VCaP (cell line): Measurements from ENCODE around the gene NODAL.

ENCODE experiments used
- H3K27ac ChIP-seq: fragments of 450-650 bp; 2 replicates; pipeline ENCODE4 v1.5.1; 2017
- TF ChIP-seq, protein P1 (sequence below): fragments of 450-650 bp; conservative IDR thresholded peaks from 2 replicates; pipeline ENCODE4 v1.5.1; 2017; ENCODE audit warnings: mild to moderate bottlenecking, moderate library complexity

Gene NODAL

GRCh38 chr10:70455213-70455630 is 13.7 kb upstream of the NODAL start:
- H3K27ac ChIP-seq = no peak overlapping the region
- TF ChIP-seq, protein P1, sequence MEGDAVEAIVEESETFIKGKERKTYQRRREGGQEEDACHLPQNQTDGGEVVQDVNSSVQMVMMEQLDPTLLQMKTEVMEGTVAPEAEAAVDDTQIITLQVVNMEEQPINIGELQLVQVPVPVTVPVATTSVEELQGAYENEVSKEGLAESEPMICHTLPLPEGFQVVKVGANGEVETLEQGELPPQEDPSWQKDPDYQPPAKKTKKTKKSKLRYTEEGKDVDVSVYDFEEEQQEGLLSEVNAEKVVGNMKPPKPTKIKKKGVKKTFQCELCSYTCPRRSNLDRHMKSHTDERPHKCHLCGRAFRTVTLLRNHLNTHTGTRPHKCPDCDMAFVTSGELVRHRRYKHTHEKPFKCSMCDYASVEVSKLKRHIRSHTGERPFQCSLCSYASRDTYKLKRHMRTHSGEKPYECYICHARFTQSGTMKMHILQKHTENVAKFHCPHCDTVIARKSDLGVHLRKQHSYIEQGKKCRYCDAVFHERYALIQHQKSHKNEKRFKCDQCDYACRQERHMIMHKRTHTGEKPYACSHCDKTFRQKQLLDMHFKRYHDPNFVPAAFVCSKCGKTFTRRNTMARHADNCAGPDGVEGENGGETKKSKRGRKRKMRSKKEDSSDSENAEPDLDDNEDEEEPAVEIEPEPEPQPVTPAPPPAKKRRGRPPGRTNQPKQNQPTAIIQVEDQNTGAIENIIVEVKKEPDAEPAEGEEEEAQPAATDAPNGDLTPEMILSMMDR = no peak

GRCh38 chr10:70448236-70448635 is 6.8 kb upstream of the NODAL start:
- TF ChIP-seq, protein P1 = no peak
- H3K27ac ChIP-seq = no peak overlapping the region

DNA sequence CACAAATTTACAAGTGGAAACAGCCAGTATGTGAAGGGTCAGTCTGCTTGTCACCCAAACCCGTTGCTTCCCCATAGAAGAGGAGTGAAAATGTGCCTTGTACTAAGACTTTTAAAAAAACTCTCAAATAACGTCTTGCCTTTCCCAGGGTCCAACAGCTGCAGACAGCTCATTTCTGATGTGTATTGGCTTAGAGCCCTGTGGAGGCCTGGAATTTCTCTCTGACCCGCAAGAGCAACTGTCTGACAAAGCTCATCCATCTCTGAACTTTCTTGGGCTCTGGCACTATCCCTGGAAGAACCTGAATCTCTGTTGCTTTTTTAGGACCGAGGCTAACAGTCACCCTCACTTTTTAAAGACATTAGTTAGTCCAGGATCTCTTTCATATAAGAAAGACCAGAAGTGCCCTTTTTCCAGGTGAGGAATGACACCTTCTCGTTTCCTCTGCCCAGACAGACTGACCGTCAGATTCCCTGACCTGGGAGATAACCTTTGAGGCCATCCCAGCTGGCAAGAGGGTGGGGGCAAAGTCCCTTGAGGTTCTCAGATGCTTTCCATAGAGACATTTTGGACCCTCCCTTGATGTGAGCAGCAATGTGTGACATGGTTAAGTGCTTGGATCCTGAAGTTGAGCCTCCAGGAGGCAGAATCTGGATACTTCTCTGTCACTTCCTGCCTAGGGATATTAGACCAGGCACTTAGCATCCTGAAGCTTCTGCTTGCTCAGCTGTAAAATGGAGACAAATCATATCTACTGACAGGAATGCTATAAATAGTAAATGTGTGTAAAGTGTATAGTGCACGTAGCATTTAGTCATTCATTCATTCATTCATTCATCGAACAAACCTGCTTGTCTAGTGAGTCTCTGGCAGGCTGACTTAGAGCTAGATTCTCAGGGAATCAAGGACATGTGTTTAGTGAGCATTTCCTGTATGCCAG is 4.5 kb upstream of the NODAL start:
- H3K27ac ChIP-seq = no peak overlapping the region
- TF ChIP-seq, protein P1 = no peak

DNA sequence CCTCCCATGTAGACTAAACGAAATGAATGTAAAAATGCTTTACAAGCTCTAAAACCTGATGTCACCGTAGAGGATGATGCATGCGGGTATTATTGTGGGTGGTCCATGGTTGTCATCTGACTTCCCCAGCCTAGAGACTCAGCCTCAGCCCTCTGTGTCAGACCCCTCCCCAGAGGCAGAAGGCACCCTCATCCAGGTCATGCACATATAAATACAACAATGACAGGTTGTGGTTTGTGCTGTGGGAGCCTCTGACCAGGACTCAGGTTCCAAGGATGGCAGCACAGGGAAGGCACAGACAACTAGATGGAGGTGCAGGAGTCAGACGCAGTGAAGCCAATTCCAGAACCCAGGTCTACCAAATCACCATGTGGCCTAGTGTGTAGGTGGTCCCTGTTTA is 3.3 kb upstream of the NODAL start:
- no peak overlapping the region for H3K27ac ChIP-seq
- TF ChIP-seq, protein P1 = no peak

DNA sequence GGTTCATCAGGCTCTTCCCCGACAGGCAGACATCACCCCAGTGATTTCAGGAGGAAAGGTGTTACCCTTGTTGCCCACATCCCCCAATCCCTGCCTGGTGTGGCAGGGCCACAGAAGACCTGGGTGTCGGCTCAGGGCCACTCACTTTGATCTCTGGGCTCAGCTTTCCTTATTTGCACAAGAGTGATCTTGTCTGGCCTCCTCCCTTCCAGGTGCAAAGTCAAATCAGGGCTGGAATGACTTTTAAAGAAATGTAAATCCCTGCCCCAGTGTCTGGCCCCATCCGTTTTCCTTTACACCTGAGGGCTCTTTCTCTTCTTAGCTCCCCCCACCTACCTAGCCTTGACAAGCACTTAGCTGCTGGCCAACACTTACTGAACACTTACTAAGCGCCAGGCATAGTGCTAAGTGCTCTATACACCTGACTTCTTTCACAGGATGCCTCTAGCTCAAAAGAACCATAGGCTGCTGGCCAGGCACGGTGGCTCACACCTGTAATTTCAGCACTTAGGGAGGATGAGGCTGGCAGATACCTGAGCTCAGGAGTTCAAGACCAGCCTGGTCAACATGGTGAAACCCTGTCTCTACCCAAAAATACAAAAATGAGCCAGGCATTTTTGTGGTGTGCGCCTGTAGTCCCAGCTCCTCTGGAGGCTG is 979 bp upstream of the NODAL start:
- TF ChIP-seq, protein P1 = no peak
- H3K27ac ChIP-seq = no peak overlapping the region

DNA sequence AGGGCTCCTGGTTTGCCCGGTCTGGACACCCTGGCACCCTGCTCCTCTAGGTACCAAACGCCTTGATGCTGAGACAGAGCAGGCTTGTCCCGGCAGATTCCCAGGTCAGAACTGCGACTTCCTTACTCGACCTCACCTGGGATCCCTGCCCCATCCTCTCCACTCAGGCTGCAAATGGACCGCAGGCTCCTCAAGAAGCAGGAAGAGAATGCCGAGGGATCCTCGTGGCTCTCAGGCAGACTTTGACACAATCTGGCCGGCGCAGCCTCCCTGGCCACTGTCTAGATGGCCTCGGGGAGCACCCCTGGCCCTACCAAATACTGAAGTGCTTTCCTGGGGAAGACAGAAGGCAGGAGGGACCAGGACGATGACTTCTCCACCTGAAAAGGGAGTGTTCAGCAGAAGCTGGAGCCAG is 421 bp upstream of the NODAL start:
- TF ChIP-seq, protein P1 = no peak
- no peak overlapping the region for H3K27ac ChIP-seq
